Dedifferentiated amniotic fluid mesenchymal stem cell (primary cell): ENCODE data around the gene CLSTN3.

ENCODE experiments used
- DNase-seq: peaks from one replicate; pipeline ENCODE4 v3.0.0-alpha.2; 2016; ENCODE audit errors: extremely low spot score

CLSTN3 gene

GRCh38 chr12:7125632-7126227 is 4.4 kb upstream of the CLSTN3 start:
- no peak for DNase-seq

GRCh38 chr12:7127916-7128626 is 2.1 kb upstream of the CLSTN3 start:
- no peak for DNase-seq

- DNase-seq: no peak
Observed at GRCh38 chr12:7128681-7129286, 1.4 kb upstream of the CLSTN3 start, which contains the start of gene RBP5. Gene RBP5, minus strand, starts transcription at chr12:7128889. Its CDS starts 114 bp downstream, at chr12:7128775.

- DNase-seq: no peak
Observed at GRCh38 chr12:7129287-7129871, 792 bp upstream of the CLSTN3 start.

GRCh38 chr12:7130701-7131501 is 730 bp downstream of the CLSTN3 start:
- DNase-seq: peak; percentile 21

GRCh38 chr12:7131502-7131866 is 1.3 kb downstream of the CLSTN3 start:
- no peak for DNase-seq

GRCh38 chr12:7134396-7135166 is 4.4 kb downstream of the CLSTN3 start:
- no peak for DNase-seq

GRCh38 chr12:7136071-7136470 is 5.9 kb downstream of the CLSTN3 start:
- DNase-seq: no peak

GRCh38 chr12:7136676-7137075 is 6.5 kb downstream of the CLSTN3 start:
- DNase-seq: no peak

- DNase-seq: no peak
Observed at GRCh38 chr12:7137908-7138307, 7.7 kb downstream of the CLSTN3 start.

- DNase-seq: no peak
Observed at GRCh38 chr12:7139200-7139599, 9.0 kb downstream of the CLSTN3 start.

- no peak for DNase-seq
Observed at GRCh38 chr12:7141351-7142005, 11.3 kb downstream of the CLSTN3 start.

- DNase-seq: no peak
Observed at GRCh38 chr12:7142056-7142644, 12.0 kb downstream of the CLSTN3 start.

GRCh38 chr12:7142809-7143465 is 12.8 kb downstream of the CLSTN3 start:
- DNase-seq: no peak

GRCh38 chr12:7143564-7143963 is 13.4 kb downstream of the CLSTN3 start:
- no peak for DNase-seq

GRCh38 chr12:7144414-7145120 is 14.4 kb downstream of the CLSTN3 start:
- DNase-seq: peak; percentile 63

GRCh38 chr12:7145671-7146070 is 15.5 kb downstream of the CLSTN3 start:
- no peak for DNase-seq

- DNase-seq: no peak
Observed at GRCh38 chr12:7146228-7146627, 16.1 kb downstream of the CLSTN3 start.

- no peak for DNase-seq
Observed at GRCh38 chr12:7146906-7147305, 16.7 kb downstream of the CLSTN3 start.
